HepG2 (cell line): Measurements from ENCODE around the gene MEA1. TPM values are rescaled to one million over a fixed set of nuclear protein-coding genes. Genes with fewer than 3 reads are reported as not detected.

Experiments used
- BORCS8-MEF2B ChIP-seq: sonication (generic); formaldehyde crosslinking; IDR thresholded peaks from 2 replicates; pipeline ENCODE4 v1.8.0; 2022; ENCODE audit warnings: mild to moderate bottlenecking, missing genetic modification reagents
- CEBPZ ChIP-seq: IDR thresholded peaks from 2 replicates; pipeline ENCODE4 v1.6.1; 2012; ENCODE audit warnings: low read length, improper control_type of control experiment
- DNMT1 ChIP-seq: sonication (generic); formaldehyde crosslinking; IDR thresholded peaks from 2 replicates; pipeline ENCODE4 v1.5.1; 2020; ENCODE audit warnings: mild to moderate bottlenecking, missing genetic modification reagents
- KDM4B ChIP-seq: sonication (generic); formaldehyde crosslinking; IDR thresholded peaks from 2 replicates; pipeline ENCODE4 v1.4.0; 2020; ENCODE audit warnings: missing genetic modification reagents
- MAZ ChIP-seq, 2 experiments: sonication (generic) in 1 of 2; formaldehyde crosslinking in 1 of 2; IDR thresholded peaks; 2 replicates each; pipeline versions ENCODE4 v1.5.0 to v1.6.1; 2012 to 2020; ENCODE audit warnings: low read depth in 2 of 2, mild to moderate bottlenecking in 2 of 2, borderline replicate concordance in 1 of 2, improper control_type of control experiment in 1 of 2, low read length in 1 of 2, missing genetic modification reagents in 1 of 2, moderate library complexity in 1 of 2
- MTA1 ChIP-seq: sonication (generic); formaldehyde crosslinking; IDR thresholded peaks from 2 replicates; pipeline ENCODE4 v1.4.0; 2020; ENCODE audit warnings: missing genetic modification reagents, mild to moderate bottlenecking, borderline replicate concordance
- NR2F2 ChIP-seq: IDR thresholded peaks from 2 replicates; pipeline ENCODE4 v1.6.1; 2012; ENCODE audit warnings: low read depth, inconsistent platforms, borderline replicate concordance
- ONECUT2 ChIP-seq: sonication (generic); formaldehyde crosslinking; IDR thresholded peaks from 2 replicates; pipeline ENCODE4 v1.4.0; 2020; ENCODE audit warnings: missing genetic modification reagents
- PCBP1 ChIP-seq: fragments of 200-400 bp; formaldehyde crosslinking; IDR thresholded peaks from 2 replicates; pipeline ENCODE4 v1.6.1; 2017; ENCODE audit warnings: mild to moderate bottlenecking, low read depth, low read length, borderline replicate concordance
- PRDM15 ChIP-seq: sonication (generic); formaldehyde crosslinking; IDR thresholded peaks from 2 replicates; pipeline ENCODE4 v1.4.0; 2020; ENCODE audit warnings: missing genetic modification reagents
- REPIN1 ChIP-seq: sonication (generic); formaldehyde crosslinking; IDR thresholded peaks from 2 replicates; pipeline ENCODE4 v1.8.0; 2022; ENCODE audit warnings: missing genetic modification reagents, low read depth, mild to moderate bottlenecking, borderline replicate concordance
- U2AF2 ChIP-seq: fragments of 200-400 bp; formaldehyde crosslinking; IDR thresholded peaks from 2 replicates; pipeline ENCODE4 v1.6.1; 2017; ENCODE audit warnings: low read depth, mild to moderate bottlenecking, low read length
- ZBED4 ChIP-seq: sonication (generic); formaldehyde crosslinking; IDR thresholded peaks from 2 replicates; pipeline ENCODE4 v1.4.0; 2020; ENCODE audit warnings: missing genetic modification reagents, borderline replicate concordance
- ZFX ChIP-seq: sonication (generic); formaldehyde crosslinking; IDR thresholded peaks from 2 replicates; pipeline ENCODE4 v1.4.0; 2020; ENCODE audit warnings: mild to moderate bottlenecking, low read depth, missing genetic modification reagents, moderate library complexity
- ZNF33B ChIP-seq: sonication (generic); formaldehyde crosslinking; IDR thresholded peaks from 2 replicates; pipeline ENCODE4 v1.5.1; 2020; ENCODE audit warnings: mild to moderate bottlenecking, missing genetic modification reagents
- ZSCAN20 ChIP-seq: sonication (generic); formaldehyde crosslinking; IDR thresholded peaks from 2 replicates; pipeline ENCODE4 v1.4.0; 2020; ENCODE audit warnings: missing genetic modification reagents, mild to moderate bottlenecking, borderline replicate concordance
- polyA plus RNA-seq, 8 experiments: library from polyadenylated mRNA; depleted of rRNA in 3 of 8; stranded (reverse) in 7 of 8; unstranded in 1 of 8; fragments of >200 nt; fragmentation: Illumina TruSeq in 4 of 8; extraction: Trizol in 4 of 8; gene quantifications; 2 replicates each; pipeline versions ENCODE4 v1.2.1 to v1.2.3, GENCODE V29; 2011 to 2016; ENCODE audit warnings: low read depth in 4 of 8, missing spikeins in 1 of 8, mixed read lengths in 1 of 8; ENCODE audit not compliant: insufficient read depth in 1 of 8
- total RNA-seq, 5 experiments: library from RNA; depleted of rRNA; stranded (reverse); fragments of >200 nt; fragmentation: Illumina TruSeq; extraction: Trizol; gene quantifications; 2 replicates each; pipeline ENCODE4 v1.2.3, GENCODE V29; 2016; ENCODE audit warnings: low read depth in 1 of 5

The MEA1 gene
- total and polyA plus RNA-seq, 2 of the 13 experiments (the other 11 are each of a cell fraction or from before 2014, with no cell fraction given) = 75.6 to 86.2 TPM

GRCh38 chr6:43059168-43060033, 45.7 kb upstream of the MEA1 start, which contains the start of the genes KLC4 and MRPL2 (continued):
- TF ChIP-seq ONECUT2 (CRISPR knock-in tag) (no peak), U2AF2 (no peak), KDM4B (CRISPR knock-in tag) (peak; percentile 27; the same call in 1 of the 2 replicates), DNMT1 (CRISPR knock-in tag) (peak; percentile 49; the same call in 1 of the 2 replicates), CEBPZ (no peak), BORCS8-MEF2B (CRISPR knock-in tag) (peak; percentile 72; the same call in 1 of the 2 replicates), PCBP1 (no peak), ZNF33B (CRISPR knock-in tag) (no peak), NR2F2 (peak; percentile 39; the same call in 1 of the 2 replicates), ZBED4 (peak; percentile 27; the same call in 1 of the 2 replicates), ZFX (CRISPR knock-in tag) (no peak), MTA1 (CRISPR knock-in tag) (no peak), MAZ (IDR thresholded peaks at IDR 0.05; ENCODE audit: borderline replicate concordance, low read depth, low read length) (no peak; the same call in 1 of the 2 replicates), MAZ (CRISPR knock-in tag; IDR thresholded peaks at IDR 0.05; ENCODE audit: low read depth) (peak; percentile 31; the same call in 1 of the 2 replicates), PRDM15 (CRISPR knock-in tag) (no peak), ZSCAN20 (CRISPR knock-in tag) (0 out of 2 replicates have a peak, but pooled peaks have one; percentile 69), REPIN1 (peak; percentile 54)
